HepG2 (cell line): Measurements from ENCODE around the gene CFAP45. TPM values are rescaled to one million over a fixed set of nuclear protein-coding genes. Genes with fewer than 3 reads are reported as not detected.

Source experiments
- ATAC-seq: fragments of 200-7000 bp; cut with Tn5 transposase; 3 replicates; pipeline ENCODE4 v1.9.1; 2020; ENCODE audit warnings: mild to moderate bottlenecking, moderate library complexity
- BruUV-seq: library from RNA; stranded (reverse); fragments of 400-500 nt; replicated peaks from 2 replicates; lab custom pipeline; 2021; lab: Mats Ljungman, UMichigan
- CTCF ChIA-PET: fragments of 300-600 bp; formaldehyde crosslinking; extraction: SDS; loops from one replicate; lab custom pipeline; 2021; ENCODE audit warnings: low total read pairs, inconsistent platforms, low intra/inter-chr PET ratio; lab: Yijun Ruan, JAX
- POLR2A ChIA-PET: fragments of 350-600 bp; sonication (Branson Sonifier 250); formaldehyde crosslinking; loops from one replicate; lab custom pipeline; 2020; ENCODE audit warnings: antibody characterized with exemption, inconsistent platforms; lab: Yijun Ruan, JAX
- DNase-seq: peaks from one replicate; pipeline ENCODE4 v3.0.0-alpha.2; 2015; ENCODE audit warnings: low spot score
- FAIRE-seq: peaks from 3 replicates; lab custom pipeline; 2011; peaks lifted over from hg19 to GRCh38; lab: Jason Lieb, UNC
- H2AFZ ChIP-seq: one replicate; pipeline ENCODE4 v1.6.1; 2011; ENCODE audit warnings: low read length, inconsistent platforms
- H3K27ac ChIP-seq: fragments of 300-600 bp; 3 replicates; pipeline ENCODE4 v1.8.0; 2011; ENCODE audit warnings: mixed run types, mild to moderate bottlenecking, mixed read lengths, low read length, inconsistent platforms; ENCODE audit not compliant: insufficient read depth; ENCODE audit errors: extremely low read length
- H3K27me3 ChIP-seq, 2 experiments: fragments of 200-600 bp in 1 of 2; 2 replicates in 1 of 2; 3 replicates in 1 of 2; pipeline versions ENCODE4 v1.6.0 to v1.8.0; 2011; ENCODE audit warnings: low read length in 2 of 2, mild to moderate bottlenecking in 2 of 2, moderate library complexity in 2 of 2, inconsistent platforms in 1 of 2; ENCODE audit not compliant: insufficient read depth in 2 of 2, control insufficient read depth in 1 of 2
- H3K36me3 ChIP-seq, 2 experiments: fragments of 200-600 bp in 1 of 2; replicated peaks in 1 of 2; 2 replicates in 1 of 2; 3 replicates in 1 of 2; pipeline versions ENCODE4 v1.5.1 to v1.8.0; 2011; ENCODE audit warnings: low read length in 2 of 2, inconsistent platforms in 1 of 2; ENCODE audit not compliant: insufficient read depth in 2 of 2, control insufficient read depth in 1 of 2
- H3K4me1 ChIP-seq: 2 replicates; pipeline ENCODE4 v1.5.1; 2012; ENCODE audit warnings: low read length, inconsistent platforms; ENCODE audit not compliant: insufficient read depth
- H3K4me2 ChIP-seq: 2 replicates; pipeline ENCODE4 v1.6.0; 2011; ENCODE audit warnings: low read depth, low read length, inconsistent platforms
- H3K4me3 ChIP-seq, 3 experiments: fragments of 200-600 bp in 1 of 3; sonication (generic), shearing (Covaris generic) in 1 of 3; replicated peaks in 1 of 3; 2 replicates each; pipeline ENCODE4 v1.5.1; 2011 to 2016; ENCODE audit warnings: low read length in 3 of 3, inconsistent platforms in 2 of 3, low read depth in 2 of 3, mild to moderate bottlenecking in 2 of 3, control low read depth in 1 of 3, mixed read lengths in 1 of 3; ENCODE audit not compliant: insufficient read depth in 1 of 3
- H3K79me2 ChIP-seq: one replicate; pipeline ENCODE4 v1.6.1; 2011; ENCODE audit warnings: low read length, inconsistent platforms; ENCODE audit not compliant: insufficient read depth
- H3K9ac ChIP-seq: 2 replicates; pipeline ENCODE4 v1.6.0; 2011; ENCODE audit warnings: mild to moderate bottlenecking, low read depth, low read length, inconsistent platforms; ENCODE audit not compliant: insufficient read depth
- H3K9me3 ChIP-seq: 2 replicates; pipeline ENCODE4 v1.5.1; 2012; ENCODE audit warnings: mild to moderate bottlenecking, low read length
- H4K20me1 ChIP-seq: 2 replicates; pipeline ENCODE4 v1.6.0; 2011; ENCODE audit warnings: inconsistent platforms, mild to moderate bottlenecking, low read length, moderate library complexity; ENCODE audit not compliant: insufficient read depth
- BRF2 ChIP-seq: sonication (generic); formaldehyde crosslinking; IDR thresholded peaks from 2 replicates; pipeline ENCODE4 v1.8.1; 2022; ENCODE audit warnings: mild to moderate bottlenecking, missing genetic modification reagents
- MED1 ChIP-seq: sonication (generic); formaldehyde crosslinking; IDR thresholded peaks from 2 replicates; pipeline ENCODE4 v1.4.0; 2020; ENCODE audit warnings: missing genetic modification reagents
- MNT ChIP-seq: fragments of 450-650 bp; IDR thresholded peaks from 2 replicates; pipeline ENCODE4 v1.6.1; 2016
- SIN3B ChIP-seq: fragments of 150-350 bp; IDR thresholded peaks from 2 replicates; pipeline ENCODE4 v1.6.1; 2014; ENCODE audit warnings: low read length
- SOX13 ChIP-seq, 3 experiments: fragments of 450-650 bp in 1 of 3; sonication (generic) in 1 of 3; formaldehyde crosslinking in 1 of 3; IDR thresholded peaks in 2 of 3; conservative IDR thresholded peaks in 1 of 3; 2 replicates each; pipeline versions ENCODE4 v1.5.0 to v1.6.1; 2016 to 2020; ENCODE audit warnings: antibody characterized with exemption in 1 of 3, mild to moderate bottlenecking in 1 of 3, missing compliant biosample characterization in 1 of 3, missing genetic modification reagents in 1 of 3, moderate library complexity in 1 of 3
- ZNF253 ChIP-seq: sonication (generic); formaldehyde crosslinking; IDR thresholded peaks from 2 replicates; pipeline ENCODE4 v1.8.0; 2022; ENCODE audit warnings: mild to moderate bottlenecking, missing genetic modification reagents, borderline replicate concordance
- ZSCAN29 ChIP-seq: sonication (generic); formaldehyde crosslinking; conservative IDR thresholded peaks from 2 replicates; pipeline ENCODE4 v1.4.0; 2020; ENCODE audit warnings: mild to moderate bottlenecking, missing genetic modification reagents
- WGBS: methylation state at CpG from one replicate; pipeline ENCODE4 v1.1.6; 2017; ENCODE audit warnings: low lambda C conversion rate; 5-methylcytosine and 5-hydroxymethylcytosine counted together
- in situ Hi-C: cut with HindIII; loops from 2 replicates; pipeline ENCODE4 v1.10.0; 2017; ENCODE audit warnings: low pct_unique_long_range_greater_than_20kb; ENCODE audit not compliant: extremely low pct_ligation_motif_present
- intact Hi-C: fragments of 100-400 bp; cut with micrococcal nuclease; formaldehyde crosslinking; loops from one replicate; pipeline ENCODE4 v1.10.0; 2022; ENCODE audit not compliant: unreplicated experiment
- polyA plus RNA-seq, 8 experiments: library from polyadenylated mRNA; depleted of rRNA in 3 of 8; stranded (reverse) in 7 of 8; unstranded in 1 of 8; fragments of >200 nt; fragmentation: Illumina TruSeq in 4 of 8; extraction: Trizol in 4 of 8; gene quantifications; 2 replicates each; pipeline versions ENCODE4 v1.2.1 to v1.2.3, GENCODE V29; 2011 to 2016; ENCODE audit warnings: low read depth in 4 of 8, missing spikeins in 1 of 8, mixed read lengths in 1 of 8; ENCODE audit not compliant: insufficient read depth in 1 of 8
- total RNA-seq, 5 experiments: library from RNA; depleted of rRNA; stranded (reverse); fragments of >200 nt; fragmentation: Illumina TruSeq; extraction: Trizol; gene quantifications; 2 replicates each; pipeline ENCODE4 v1.2.3, GENCODE V29; 2016; ENCODE audit warnings: low read depth in 1 of 5
- TF ChIP-seq, protein P1 (sequence below): sonication (generic); formaldehyde crosslinking; IDR thresholded peaks from 2 replicates; pipeline ENCODE4 v1.4.0; 2020; ENCODE audit warnings: mild to moderate bottlenecking, missing genetic modification reagents

The CFAP45 gene
- total and polyA plus RNA-seq, 2 of the 13 experiments (the other 11 are each of a cell fraction or from before 2014, with no cell fraction given): not detected

DNA sequence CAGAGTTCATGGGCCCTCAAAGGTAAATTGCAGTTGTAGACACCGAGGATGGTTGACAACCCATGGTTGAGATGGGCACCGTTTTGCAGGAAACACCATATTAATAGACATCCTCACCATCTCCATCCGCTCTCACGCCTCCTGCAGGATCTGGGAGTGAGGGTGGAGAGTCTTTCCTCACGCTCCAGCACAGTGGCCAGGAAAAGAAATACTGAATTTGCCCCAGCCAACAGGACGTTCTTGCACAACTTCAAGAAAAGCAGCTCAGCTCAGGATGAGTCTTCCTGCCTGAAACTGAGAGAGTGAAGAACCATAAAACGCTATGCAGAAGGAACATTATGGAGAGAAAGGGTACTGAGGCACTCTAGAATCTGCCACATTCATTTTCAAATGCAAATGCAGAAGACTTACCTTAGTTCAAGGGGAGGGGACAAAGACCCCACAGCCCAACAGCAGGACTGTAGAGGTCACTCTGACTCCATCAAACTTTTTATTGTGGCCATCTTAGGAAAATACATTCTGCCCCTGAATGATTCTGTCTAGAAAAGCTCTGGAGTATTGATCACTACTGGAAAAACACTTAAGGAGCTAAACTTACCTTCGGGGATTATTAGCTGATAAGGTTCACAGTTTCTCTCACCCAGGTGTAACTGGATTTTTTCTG lies 64.0 kb downstream of the CFAP45 start:
- no peak for FAIRE-seq
- CTCF ChIA-PET: no interaction called here
- intact Hi-C loops: no loop called here

GRCh38 chr1:159835356-159835755 lies 64.6 kb downstream of the CFAP45 start:
- in situ Hi-C loops: no loop called here
- CTCF ChIA-PET: no interaction called here
- WGBS: no CpG with 5 or more reads among the region's 3 CpGs

More for the DNA sequence above, 64.0 kb downstream of the CFAP45 start:
- POLR2A ChIA-PET: no interaction called here
- Histone ChIP-seq H3K79me2 (no peaks in the 10 kb centered on the region), H3K27ac (no peak overlapping the region)
- 7% methylated on average over 8 of the region's 8 CpGs for WGBS
- TF ChIP-seq MED1 (CRISPR knock-in tag): no peak
- TF ChIP-seq ZSCAN29 (CRISPR knock-in tag): no peak
- TF ChIP-seq BRF2 (CRISPR knock-in tag): no peak
- TF ChIP-seq ZNF253 (CRISPR knock-in tag): no peak
- TF ChIP-seq SOX13 (IDR thresholded peaks at IDR 0.05): no peak
- TF ChIP-seq SOX13 (CRISPR knock-in tag; conservative IDR thresholded peaks at IDR 0.05 in 1 of 2, IDR thresholded peaks at IDR 0.05 in 1 of 2): no peak
- TF ChIP-seq, all 625 proteins: peak for 0
- no peak overlapping the region for H3K4me2 ChIP-seq
- H3K4me3 ChIP-seq: no peak overlapping the region
- H3K9me3 ChIP-seq: no peaks in the 10 kb centered on the region
- ATAC-seq (no peak), DNase-seq (no peak)
- H3K27me3 ChIP-seq: peaks cover 0 to 2% of the 10 kb centered on the region in 2 experiments; a peak in 2 of 5 replicates
- no peak overlapping the region for H2AFZ ChIP-seq
- no peak overlapping the region for H3K9ac ChIP-seq
- in situ Hi-C loops: no loop called here
- no peaks in the 10 kb centered on the region for H3K36me3 ChIP-seq
- H4K20me1 ChIP-seq: no peaks in the 10 kb centered on the region
- no peaks in the 10 kb centered on the region for H3K4me1 ChIP-seq
- no TSS peak for BruUV-seq

More at GRCh38 chr1:159835356-159835755, 64.6 kb downstream of the CFAP45 start:
- Histone ChIP-seq H3K4me3 (no peak overlapping the region), H3K4me1 (no peaks in the 10 kb centered on the region), H3K9ac (no peak overlapping the region), H3K27me3 (peaks cover 0 to 2% of the 10 kb centered on the region in 2 experiments; a peak in 2 of 5 replicates), H2AFZ (no peak overlapping the region), H3K36me3 (no peaks in the 10 kb centered on the region), H3K9me3 (no peaks in the 10 kb centered on the region), H3K27ac (no peak overlapping the region), H4K20me1 (no peaks in the 10 kb centered on the region), H3K4me2 (no peak overlapping the region), H3K79me2 (no peaks in the 10 kb centered on the region)
- POLR2A ChIA-PET: no interaction called here
- FAIRE-seq (no peak), DNase-seq (no peak), ATAC-seq (no peak)
- no TSS peak for BruUV-seq
- TF ChIP-seq, protein P1, sequence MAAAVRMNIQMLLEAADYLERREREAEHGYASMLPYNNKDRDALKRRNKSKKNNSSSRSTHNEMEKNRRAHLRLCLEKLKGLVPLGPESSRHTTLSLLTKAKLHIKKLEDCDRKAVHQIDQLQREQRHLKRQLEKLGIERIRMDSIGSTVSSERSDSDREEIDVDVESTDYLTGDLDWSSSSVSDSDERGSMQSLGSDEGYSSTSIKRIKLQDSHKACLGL (CRISPR knock-in tag): no peak
- TF ChIP-seq MNT: peak; percentile 26
- TF ChIP-seq SIN3B: no peak
- intact Hi-C loops: no loop called here
